ENCODE data around the gene SLC4A5. TPM values are rescaled to one million over a fixed set of nuclear protein-coding genes. Genes with fewer than 3 reads are reported as not detected.

Gene SLC4A5
- total RNA-seq, 1 donor = 0.36 TPM

DNA sequence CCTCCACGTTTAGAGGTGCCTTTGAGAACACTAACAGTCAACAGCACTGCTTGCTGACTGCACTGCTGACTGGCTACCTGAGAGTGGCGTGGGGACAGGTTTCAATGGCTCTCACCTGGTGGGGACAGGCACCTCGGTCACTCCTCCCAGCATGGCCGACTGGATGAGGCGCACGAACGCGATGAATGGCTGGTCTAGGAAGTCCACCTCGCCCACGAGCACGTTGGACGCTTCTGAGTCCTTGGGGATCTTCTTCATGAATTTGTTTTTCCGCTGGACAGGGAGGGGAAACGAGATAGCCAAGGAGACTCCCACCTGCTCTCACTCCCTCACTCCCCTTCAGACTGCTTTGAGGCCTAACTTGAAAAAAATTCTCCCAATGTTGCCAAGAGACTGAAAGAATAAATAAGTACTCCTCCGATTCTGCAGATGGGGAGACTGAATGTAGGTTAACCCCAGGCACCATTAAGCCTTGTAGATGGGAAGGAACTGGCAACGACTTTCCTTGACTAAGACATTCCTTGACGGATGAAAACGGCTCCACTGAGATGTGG lies 87.5 kb downstream of the SLC4A5 start:
- H3K4me3 ChIP-seq (ENCODE audit: insufficient read depth, low read length) = no peak overlapping the region
- H2AFZ ChIP-seq (ENCODE audit: low read length) = no peak overlapping the region
- no peaks in the 10 kb centered on the region for H3K36me3 ChIP-seq (ENCODE audit: insufficient read depth, low read length)
- H3K79me2 ChIP-seq (ENCODE audit: insufficient read depth, low read length) = no peaks in the 10 kb centered on the region
- H3K4me2 ChIP-seq (ENCODE audit: insufficient read depth, low read length) = no peak overlapping the region
- TF ChIP-seq, protein P1, sequence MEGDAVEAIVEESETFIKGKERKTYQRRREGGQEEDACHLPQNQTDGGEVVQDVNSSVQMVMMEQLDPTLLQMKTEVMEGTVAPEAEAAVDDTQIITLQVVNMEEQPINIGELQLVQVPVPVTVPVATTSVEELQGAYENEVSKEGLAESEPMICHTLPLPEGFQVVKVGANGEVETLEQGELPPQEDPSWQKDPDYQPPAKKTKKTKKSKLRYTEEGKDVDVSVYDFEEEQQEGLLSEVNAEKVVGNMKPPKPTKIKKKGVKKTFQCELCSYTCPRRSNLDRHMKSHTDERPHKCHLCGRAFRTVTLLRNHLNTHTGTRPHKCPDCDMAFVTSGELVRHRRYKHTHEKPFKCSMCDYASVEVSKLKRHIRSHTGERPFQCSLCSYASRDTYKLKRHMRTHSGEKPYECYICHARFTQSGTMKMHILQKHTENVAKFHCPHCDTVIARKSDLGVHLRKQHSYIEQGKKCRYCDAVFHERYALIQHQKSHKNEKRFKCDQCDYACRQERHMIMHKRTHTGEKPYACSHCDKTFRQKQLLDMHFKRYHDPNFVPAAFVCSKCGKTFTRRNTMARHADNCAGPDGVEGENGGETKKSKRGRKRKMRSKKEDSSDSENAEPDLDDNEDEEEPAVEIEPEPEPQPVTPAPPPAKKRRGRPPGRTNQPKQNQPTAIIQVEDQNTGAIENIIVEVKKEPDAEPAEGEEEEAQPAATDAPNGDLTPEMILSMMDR (IDR thresholded peaks at IDR 0.05; ENCODE audit: extremely low read depth, low read depth, low read length) = no peak
- H3K4me1 ChIP-seq (ENCODE audit: insufficient read depth, low read length) = peaks cover 3% of the 10 kb centered on the region
- no peaks in the 10 kb centered on the region for H3K9me3 ChIP-seq (ENCODE audit: low read depth, low read length)
- H4K20me1 ChIP-seq (ENCODE audit: insufficient read depth, low read length) = no peaks in the 10 kb centered on the region
- DNase-seq (ENCODE audit: insufficient read length, low spot score, missing footprints) = peak; percentile 65
- H3K27me3 ChIP-seq (ENCODE audit: insufficient read depth, low read length) = no peaks in the 10 kb centered on the region
- H3K27ac ChIP-seq (ENCODE audit: low read depth, low read length) = no peak overlapping the region

DNA sequence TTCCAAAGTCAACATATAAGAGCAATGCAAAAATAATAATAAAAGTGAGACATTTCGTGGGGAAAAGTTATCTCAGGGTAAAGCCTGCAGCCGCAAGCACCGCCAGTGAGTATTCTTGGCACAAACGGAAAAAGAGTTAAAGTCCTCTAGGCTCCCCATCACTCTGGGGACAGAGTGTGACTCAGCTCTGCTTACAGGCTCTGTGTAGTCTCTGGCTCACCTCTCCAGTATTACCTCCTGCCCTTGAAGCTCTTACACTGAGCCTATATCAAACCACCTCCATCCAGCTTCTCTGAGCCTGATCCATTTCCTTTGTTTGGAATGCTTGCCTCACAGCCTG lies 89.3 kb downstream of the SLC4A5 start:
- no peaks in the 10 kb centered on the region for H3K79me2 ChIP-seq (ENCODE audit: insufficient read depth, low read length)
- peak; percentile 88 for DNase-seq (ENCODE audit: insufficient read length, low spot score, missing footprints)

DNA sequence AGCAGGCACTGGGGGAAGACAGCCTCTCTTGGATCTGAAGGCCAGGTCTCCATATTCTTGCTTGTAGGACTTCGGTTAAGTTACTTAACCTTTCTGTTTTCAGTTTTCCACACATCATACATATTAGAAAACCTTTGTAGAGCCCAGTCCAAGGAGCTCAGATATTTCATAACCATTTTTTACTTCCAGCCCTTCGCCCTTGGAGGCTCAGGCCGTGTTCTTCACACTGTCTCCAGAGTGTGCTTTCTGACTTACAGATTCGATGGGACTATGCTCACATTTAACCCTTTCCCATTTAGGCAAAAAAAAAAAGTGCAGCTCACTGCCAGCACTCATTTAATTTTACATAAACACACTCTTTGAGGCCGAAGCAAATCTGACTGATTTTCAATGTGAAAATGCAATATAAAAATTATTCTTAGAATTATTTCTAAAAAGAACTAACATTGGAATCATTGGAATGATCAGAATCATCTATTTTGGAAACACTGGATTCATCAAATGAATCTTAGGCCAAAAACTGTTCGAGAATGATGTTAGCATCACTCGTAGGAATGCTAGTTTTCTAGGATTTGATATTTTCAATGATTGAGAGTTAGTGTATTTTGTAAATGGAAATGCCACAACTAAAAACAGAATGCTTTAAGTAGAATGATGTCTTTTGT lies 89.8 kb downstream of the SLC4A5 start:
- Histone ChIP-seq H3K4me2 (ENCODE audit: insufficient read depth, low read length) (no peak overlapping the region), H3K27me3 (ENCODE audit: insufficient read depth, low read length) (no peaks in the 10 kb centered on the region), H3K4me3 (ENCODE audit: insufficient read depth, low read length) (no peak overlapping the region), H3K36me3 (ENCODE audit: insufficient read depth, low read length) (no peaks in the 10 kb centered on the region), H2AFZ (ENCODE audit: low read length) (no peak overlapping the region), H3K27ac (ENCODE audit: low read depth, low read length) (no peak overlapping the region), H3K79me2 (ENCODE audit: insufficient read depth, low read length) (no peaks in the 10 kb centered on the region), H3K4me1 (ENCODE audit: insufficient read depth, low read length) (peaks cover 3% of the 10 kb centered on the region), H3K9me3 (ENCODE audit: low read depth, low read length) (no peaks in the 10 kb centered on the region), H4K20me1 (ENCODE audit: insufficient read depth, low read length) (no peaks in the 10 kb centered on the region)
- DNase-seq (ENCODE audit: insufficient read length, low spot score, missing footprints) = no peak
- TF ChIP-seq, protein P1 (IDR thresholded peaks at IDR 0.05; ENCODE audit: extremely low read depth, low read depth, low read length) = no peak

More for the DNA sequence above, 89.3 kb downstream of the SLC4A5 start:
- no peaks in the 10 kb centered on the region for H4K20me1 ChIP-seq (ENCODE audit: insufficient read depth, low read length)
- H3K4me3 ChIP-seq (ENCODE audit: insufficient read depth, low read length) = no peak overlapping the region
- no peaks in the 10 kb centered on the region for H3K9me3 ChIP-seq (ENCODE audit: low read depth, low read length)
- no peak overlapping the region for H3K27ac ChIP-seq (ENCODE audit: low read depth, low read length)
- no peak overlapping the region for H2AFZ ChIP-seq (ENCODE audit: low read length)
- TF ChIP-seq, protein P1 (IDR thresholded peaks at IDR 0.05; ENCODE audit: extremely low read depth, low read depth, low read length) = no peak
- peaks cover 3% of the 10 kb centered on the region for H3K4me1 ChIP-seq (ENCODE audit: insufficient read depth, low read length)
- no peaks in the 10 kb centered on the region for H3K27me3 ChIP-seq (ENCODE audit: insufficient read depth, low read length)
- H3K4me2 ChIP-seq (ENCODE audit: insufficient read depth, low read length) = no peak overlapping the region
- no peaks in the 10 kb centered on the region for H3K36me3 ChIP-seq (ENCODE audit: insufficient read depth, low read length)

DNA sequence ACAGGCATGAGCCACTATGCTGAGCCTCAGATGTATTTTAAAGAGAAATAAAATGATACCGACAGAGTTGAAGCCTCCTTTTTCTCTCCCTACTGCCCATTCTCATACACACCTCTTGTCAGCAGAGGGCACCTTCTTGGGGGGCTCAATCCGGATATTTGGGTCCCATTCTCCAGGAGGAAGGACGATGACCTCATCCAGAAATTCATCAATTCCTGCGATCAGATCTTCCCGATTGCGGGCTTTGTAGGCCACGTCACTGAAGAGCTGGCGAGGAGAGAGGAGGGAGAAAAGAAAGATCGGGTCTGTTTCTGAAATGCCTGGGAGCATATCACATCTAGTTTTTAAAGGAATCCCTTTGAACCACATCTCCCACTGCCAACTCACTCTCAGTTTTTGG lies 90.4 kb downstream of the SLC4A5 start:
- Histone ChIP-seq H3K79me2 (ENCODE audit: insufficient read depth, low read length) (no peaks in the 10 kb centered on the region), H3K4me3 (ENCODE audit: insufficient read depth, low read length) (no peak overlapping the region), H3K4me2 (ENCODE audit: insufficient read depth, low read length) (no peak overlapping the region), H2AFZ (ENCODE audit: low read length) (no peak overlapping the region), H4K20me1 (ENCODE audit: insufficient read depth, low read length) (no peaks in the 10 kb centered on the region), H3K9me3 (ENCODE audit: low read depth, low read length) (no peaks in the 10 kb centered on the region), H3K27me3 (ENCODE audit: insufficient read depth, low read length) (no peaks in the 10 kb centered on the region), H3K4me1 (ENCODE audit: insufficient read depth, low read length) (peaks cover 3% of the 10 kb centered on the region), H3K36me3 (ENCODE audit: insufficient read depth, low read length) (no peaks in the 10 kb centered on the region), H3K27ac (ENCODE audit: low read depth, low read length) (no peak overlapping the region)
- DNase-seq (ENCODE audit: insufficient read length, low spot score, missing footprints) = no peak
- TF ChIP-seq, protein P1 (IDR thresholded peaks at IDR 0.05; ENCODE audit: extremely low read depth, low read depth, low read length) = no peak

Data from osteoblast (primary cell).